Body of pancreas (tissue), 4 donors: Measurements from ENCODE around the gene PVR.

Source experiments
- CTCF ChIP-seq, 7 experiments: fragments of 450-650 bp in 4 of 7; fragments of 200-600 bp in 3 of 7; sonication (generic) in 3 of 7; IDR thresholded peaks; one replicate each; pipeline ENCODE4 v1.5.1; 2016 to 2019; ENCODE audit warnings: antibody characterized with exemption in 7 of 7
- POLR2A ChIP-seq, 3 donors: fragments of 450-650 bp; IDR thresholded peaks; one replicate each; pipeline ENCODE4 v1.6.1; 2016; ENCODE audit warnings: antibody characterized with exemption in 3 of 3, mild to moderate bottlenecking in 2 of 3

DNA sequence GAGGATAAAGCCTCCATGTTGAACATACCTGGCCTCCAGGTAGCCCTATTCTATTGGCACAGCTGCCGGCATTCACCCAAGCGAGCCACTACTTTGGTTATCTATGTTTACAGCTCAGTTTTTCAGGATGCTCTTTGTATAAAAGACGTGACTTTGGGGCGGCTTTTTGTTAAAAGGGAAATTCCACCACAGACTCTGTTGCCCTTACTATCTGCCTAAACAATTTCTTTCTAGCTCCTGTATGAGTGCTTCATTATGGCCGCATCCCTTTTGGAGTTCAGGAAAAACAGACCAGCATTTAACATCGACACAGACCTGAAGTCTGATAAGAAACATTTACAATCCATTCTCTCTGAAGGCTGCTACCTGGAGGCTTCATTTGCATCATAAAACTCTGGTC lies 39.5 kb upstream of the PVR start:
- no peak for TF ChIP-seq CTCF (IDR thresholded peaks at IDR 0.05)
- no peak for TF ChIP-seq POLR2A (IDR thresholded peaks at IDR 0.05)
